ENCODE measurements around the gene MGARP.

DNA sequence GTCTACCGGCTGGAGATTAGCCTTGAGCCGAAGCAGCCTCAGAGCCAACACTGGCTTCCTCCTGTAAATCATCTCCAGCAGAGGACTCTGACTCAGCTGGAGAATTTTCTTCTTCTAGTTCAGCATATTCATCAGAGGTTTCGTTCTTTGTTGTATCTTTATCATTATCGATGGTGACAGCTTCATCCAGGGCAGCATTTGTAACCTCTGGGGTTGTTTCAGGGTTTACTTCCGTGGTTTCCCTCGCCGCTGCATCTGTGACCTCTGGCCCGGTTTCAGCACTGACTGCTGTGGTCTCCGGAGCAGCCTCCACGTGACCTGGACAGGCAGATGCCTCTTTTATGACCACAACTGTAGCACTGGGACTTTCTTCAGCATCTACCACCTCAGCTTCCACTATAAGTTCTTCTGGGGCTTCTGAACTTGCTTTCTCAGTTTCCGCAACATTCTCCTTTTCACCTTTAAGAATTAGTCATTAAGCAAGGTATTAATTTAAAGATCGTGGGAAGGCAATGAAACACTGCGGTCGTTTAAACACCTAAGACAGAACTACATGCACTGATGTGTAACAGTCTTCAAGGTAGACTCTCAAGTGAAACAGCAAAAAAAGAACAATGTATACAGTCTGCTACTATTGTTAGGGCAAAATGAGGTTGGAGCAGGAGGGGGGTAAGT lies 13.3 kb downstream of the MGARP start:
- TF ChIP-seq, protein P1, sequence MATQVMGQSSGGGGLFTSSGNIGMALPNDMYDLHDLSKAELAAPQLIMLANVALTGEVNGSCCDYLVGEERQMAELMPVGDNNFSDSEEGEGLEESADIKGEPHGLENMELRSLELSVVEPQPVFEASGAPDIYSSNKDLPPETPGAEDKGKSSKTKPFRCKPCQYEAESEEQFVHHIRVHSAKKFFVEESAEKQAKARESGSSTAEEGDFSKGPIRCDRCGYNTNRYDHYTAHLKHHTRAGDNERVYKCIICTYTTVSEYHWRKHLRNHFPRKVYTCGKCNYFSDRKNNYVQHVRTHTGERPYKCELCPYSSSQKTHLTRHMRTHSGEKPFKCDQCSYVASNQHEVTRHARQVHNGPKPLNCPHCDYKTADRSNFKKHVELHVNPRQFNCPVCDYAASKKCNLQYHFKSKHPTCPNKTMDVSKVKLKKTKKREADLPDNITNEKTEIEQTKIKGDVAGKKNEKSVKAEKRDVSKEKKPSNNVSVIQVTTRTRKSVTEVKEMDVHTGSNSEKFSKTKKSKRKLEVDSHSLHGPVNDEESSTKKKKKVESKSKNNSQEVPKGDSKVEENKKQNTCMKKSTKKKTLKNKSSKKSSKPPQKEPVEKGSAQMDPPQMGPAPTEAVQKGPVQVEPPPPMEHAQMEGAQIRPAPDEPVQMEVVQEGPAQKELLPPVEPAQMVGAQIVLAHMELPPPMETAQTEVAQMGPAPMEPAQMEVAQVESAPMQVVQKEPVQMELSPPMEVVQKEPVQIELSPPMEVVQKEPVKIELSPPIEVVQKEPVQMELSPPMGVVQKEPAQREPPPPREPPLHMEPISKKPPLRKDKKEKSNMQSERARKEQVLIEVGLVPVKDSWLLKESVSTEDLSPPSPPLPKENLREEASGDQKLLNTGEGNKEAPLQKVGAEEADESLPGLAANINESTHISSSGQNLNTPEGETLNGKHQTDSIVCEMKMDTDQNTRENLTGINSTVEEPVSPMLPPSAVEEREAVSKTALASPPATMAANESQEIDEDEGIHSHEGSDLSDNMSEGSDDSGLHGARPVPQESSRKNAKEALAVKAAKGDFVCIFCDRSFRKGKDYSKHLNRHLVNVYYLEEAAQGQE (IDR thresholded peaks at IDR 0.05) = peak; percentile 91
- TF ChIP-seq, protein P2, sequence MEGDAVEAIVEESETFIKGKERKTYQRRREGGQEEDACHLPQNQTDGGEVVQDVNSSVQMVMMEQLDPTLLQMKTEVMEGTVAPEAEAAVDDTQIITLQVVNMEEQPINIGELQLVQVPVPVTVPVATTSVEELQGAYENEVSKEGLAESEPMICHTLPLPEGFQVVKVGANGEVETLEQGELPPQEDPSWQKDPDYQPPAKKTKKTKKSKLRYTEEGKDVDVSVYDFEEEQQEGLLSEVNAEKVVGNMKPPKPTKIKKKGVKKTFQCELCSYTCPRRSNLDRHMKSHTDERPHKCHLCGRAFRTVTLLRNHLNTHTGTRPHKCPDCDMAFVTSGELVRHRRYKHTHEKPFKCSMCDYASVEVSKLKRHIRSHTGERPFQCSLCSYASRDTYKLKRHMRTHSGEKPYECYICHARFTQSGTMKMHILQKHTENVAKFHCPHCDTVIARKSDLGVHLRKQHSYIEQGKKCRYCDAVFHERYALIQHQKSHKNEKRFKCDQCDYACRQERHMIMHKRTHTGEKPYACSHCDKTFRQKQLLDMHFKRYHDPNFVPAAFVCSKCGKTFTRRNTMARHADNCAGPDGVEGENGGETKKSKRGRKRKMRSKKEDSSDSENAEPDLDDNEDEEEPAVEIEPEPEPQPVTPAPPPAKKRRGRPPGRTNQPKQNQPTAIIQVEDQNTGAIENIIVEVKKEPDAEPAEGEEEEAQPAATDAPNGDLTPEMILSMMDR (IDR thresholded peaks at IDR 0.05; ENCODE audit: low read depth, low read length, missing input control) = no peak
- TF ChIP-seq TAF1 (conservative IDR thresholded peaks at IDR 0.05) (no peak), GABPA (IDR thresholded peaks at IDR 0.05 in 1 of 2, conservative IDR thresholded peaks at IDR 0.05 in 1 of 2) (no peak), RXRA (IDR thresholded peaks at IDR 0.05) (peak; percentile 62 to 68), FOXA1 (IDR thresholded peaks at IDR 0.05) (no peak), RAD21 (IDR thresholded peaks at IDR 0.05) (peak in 1 of 2 donors; percentile 28), SP1 (IDR thresholded peaks at IDR 0.05) (peak; percentile 48)
- TF ChIP-seq, protein P3, sequence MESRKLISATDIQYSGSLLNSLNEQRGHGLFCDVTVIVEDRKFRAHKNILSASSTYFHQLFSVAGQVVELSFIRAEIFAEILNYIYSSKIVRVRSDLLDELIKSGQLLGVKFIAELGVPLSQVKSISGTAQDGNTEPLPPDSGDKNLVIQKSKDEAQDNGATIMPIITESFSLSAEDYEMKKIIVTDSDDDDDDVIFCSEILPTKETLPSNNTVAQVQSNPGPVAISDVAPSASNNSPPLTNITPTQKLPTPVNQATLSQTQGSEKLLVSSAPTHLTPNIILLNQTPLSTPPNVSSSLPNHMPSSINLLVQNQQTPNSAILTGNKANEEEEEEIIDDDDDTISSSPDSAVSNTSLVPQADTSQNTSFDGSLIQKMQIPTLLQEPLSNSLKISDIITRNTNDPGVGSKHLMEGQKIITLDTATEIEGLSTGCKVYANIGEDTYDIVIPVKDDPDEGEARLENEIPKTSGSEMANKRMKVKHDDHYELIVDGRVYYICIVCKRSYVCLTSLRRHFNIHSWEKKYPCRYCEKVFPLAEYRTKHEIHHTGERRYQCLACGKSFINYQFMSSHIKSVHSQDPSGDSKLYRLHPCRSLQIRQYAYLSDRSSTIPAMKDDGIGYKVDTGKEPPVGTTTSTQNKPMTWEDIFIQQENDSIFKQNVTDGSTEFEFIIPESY (IDR thresholded peaks at IDR 0.05) = no peak
